Trophoblast cell (in vitro differentiated cells and primary cell): ENCODE data around the gene TBC1D8.
A peak's percentile ranks its signal among the peaks of the same experiment; 100 is the strongest.

ENCODE experiments used
- DNase-seq, 2 donors: peaks; one replicate each; pipeline ENCODE4 v3.0.0-alpha.2; 2016
- H2AFZ ChIP-seq: 2 replicates; pipeline ENCODE4 v1.6.1; 2013; ENCODE audit warnings: low read length, moderate library complexity, mild to moderate bottlenecking; ENCODE audit not compliant: insufficient read depth, poor library complexity
- H2AK5ac ChIP-seq: 2 replicates; pipeline ENCODE4 v1.6.1; 2013; ENCODE audit warnings: mild to moderate bottlenecking, low read length
- H2BK120ac ChIP-seq: 2 replicates; pipeline ENCODE4 v1.6.1; 2013; ENCODE audit warnings: low read length, mild to moderate bottlenecking, moderate library complexity; ENCODE audit not compliant: insufficient read depth, poor library complexity
- H2BK12ac ChIP-seq: 2 replicates; pipeline ENCODE4 v1.6.1; 2013; ENCODE audit warnings: mild to moderate bottlenecking, low read length, moderate library complexity
- H2BK5ac ChIP-seq: 2 replicates; pipeline ENCODE4 v1.6.1; 2013; ENCODE audit warnings: low read length, low read depth, moderate library complexity, mild to moderate bottlenecking; ENCODE audit not compliant: poor library complexity
- H3K14ac ChIP-seq: 2 replicates; pipeline ENCODE4 v1.6.1; 2013; ENCODE audit warnings: mild to moderate bottlenecking, low read length
- H3K18ac ChIP-seq: 2 replicates; pipeline ENCODE4 v1.6.1; 2013; ENCODE audit warnings: mild to moderate bottlenecking, low read length
- H3K23ac ChIP-seq: 2 replicates; pipeline ENCODE4 v1.6.1; 2013; ENCODE audit warnings: low read length
- H3K27ac ChIP-seq: 2 replicates; pipeline ENCODE4 v1.5.1; 2013; ENCODE audit warnings: low read depth, mild to moderate bottlenecking, inconsistent platforms, low read length, moderate library complexity
- H3K27me3 ChIP-seq: 2 replicates; pipeline ENCODE4 v1.6.1; 2013; ENCODE audit warnings: inconsistent platforms, mild to moderate bottlenecking, low read length, moderate library complexity; ENCODE audit not compliant: insufficient read depth
- H3K36me3 ChIP-seq, 2 experiments: 1 replicate in 1 of 2; 2 replicates in 1 of 2; pipeline ENCODE4 v1.6.1; 2013; ENCODE audit warnings: low read length in 2 of 2, mild to moderate bottlenecking in 2 of 2, moderate library complexity in 1 of 2; ENCODE audit not compliant: insufficient read depth in 2 of 2, control insufficient read depth in 1 of 2
- H3K4ac ChIP-seq: 2 replicates; pipeline ENCODE4 v1.6.1; 2013; ENCODE audit warnings: low read depth, mild to moderate bottlenecking, low read length, moderate library complexity
- H3K4me1 ChIP-seq, 2 experiments: 1 replicate in 1 of 2; 2 replicates in 1 of 2; pipeline ENCODE4 v1.6.1; 2013; ENCODE audit warnings: low read length in 2 of 2, mild to moderate bottlenecking in 2 of 2, moderate library complexity in 1 of 2; ENCODE audit not compliant: insufficient read depth in 2 of 2, control insufficient read depth in 1 of 2
- H3K4me2 ChIP-seq: 2 replicates; pipeline ENCODE4 v1.6.1; 2013; ENCODE audit warnings: inconsistent platforms, mild to moderate bottlenecking, low read length, moderate library complexity
- H3K4me3 ChIP-seq: 2 replicates; pipeline ENCODE4 v1.5.1; 2013; ENCODE audit warnings: mild to moderate bottlenecking, low read depth, low read length, inconsistent platforms
- H3K79me1 ChIP-seq: one replicate; pipeline ENCODE4 v1.6.1; 2013; ENCODE audit warnings: low read length
- H3K79me2 ChIP-seq: 2 replicates; pipeline ENCODE4 v1.6.1; 2013; ENCODE audit warnings: low read length, mild to moderate bottlenecking; ENCODE audit not compliant: control insufficient read depth, insufficient read depth, poor library complexity
- H3K9ac ChIP-seq: 2 replicates; pipeline ENCODE4 v1.6.1; 2013; ENCODE audit warnings: mild to moderate bottlenecking, low read length
- H3K9me3 ChIP-seq: 2 replicates; pipeline ENCODE4 v1.6.1; 2013; ENCODE audit warnings: low read depth, mild to moderate bottlenecking, control low read depth, inconsistent platforms, low read length; ENCODE audit not compliant: insufficient read depth
- H4K12ac ChIP-seq: 2 replicates; pipeline ENCODE4 v1.6.1; 2013; ENCODE audit warnings: low read depth, mild to moderate bottlenecking, low read length, moderate library complexity
- H4K8ac ChIP-seq: 2 replicates; pipeline ENCODE4 v1.6.1; 2013; ENCODE audit warnings: low read depth, mild to moderate bottlenecking, low read length, moderate library complexity
- H4K91ac ChIP-seq: one replicate; pipeline ENCODE4 v1.6.1; 2013; ENCODE audit warnings: low read depth, mild to moderate bottlenecking, low read length, moderate library complexity
- WGBS: extraction: QIAGEN DNeasy Blood & Tissue Kit; methylation state at CpG from one replicate; pipeline ENCODE4 v1.1.7; 2013; ENCODE audit warnings: missing lambda C conversion rate; ENCODE audit not compliant: insufficient read length, insufficient coverage; ENCODE audit errors: extremely low coverage; 5-methylcytosine and 5-hydroxymethylcytosine counted together

Gene TBC1D8

DNA sequence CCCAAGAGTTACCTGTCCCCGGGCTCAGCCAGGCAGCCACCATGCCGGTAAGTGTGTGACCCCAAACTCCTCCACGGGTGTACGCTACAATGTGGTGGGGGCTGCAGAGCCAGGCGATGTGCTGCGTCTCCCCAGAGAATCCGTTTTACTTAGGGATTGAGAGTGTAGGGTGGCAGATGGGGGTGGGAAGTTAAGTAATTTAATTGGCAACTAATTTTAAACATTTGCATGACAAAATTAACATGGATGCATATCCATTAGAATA is 175.7 kb downstream of the TBC1D8 start:
- no CpG with 5 or more reads among the region's 7 CpGs for WGBS
- Histone ChIP-seq H3K4me1 (peaks cover 23 to 24% of the 10 kb centered on the region in 2 experiments), H3K79me1 (peaks cover 18% of the 10 kb centered on the region)

DNA sequence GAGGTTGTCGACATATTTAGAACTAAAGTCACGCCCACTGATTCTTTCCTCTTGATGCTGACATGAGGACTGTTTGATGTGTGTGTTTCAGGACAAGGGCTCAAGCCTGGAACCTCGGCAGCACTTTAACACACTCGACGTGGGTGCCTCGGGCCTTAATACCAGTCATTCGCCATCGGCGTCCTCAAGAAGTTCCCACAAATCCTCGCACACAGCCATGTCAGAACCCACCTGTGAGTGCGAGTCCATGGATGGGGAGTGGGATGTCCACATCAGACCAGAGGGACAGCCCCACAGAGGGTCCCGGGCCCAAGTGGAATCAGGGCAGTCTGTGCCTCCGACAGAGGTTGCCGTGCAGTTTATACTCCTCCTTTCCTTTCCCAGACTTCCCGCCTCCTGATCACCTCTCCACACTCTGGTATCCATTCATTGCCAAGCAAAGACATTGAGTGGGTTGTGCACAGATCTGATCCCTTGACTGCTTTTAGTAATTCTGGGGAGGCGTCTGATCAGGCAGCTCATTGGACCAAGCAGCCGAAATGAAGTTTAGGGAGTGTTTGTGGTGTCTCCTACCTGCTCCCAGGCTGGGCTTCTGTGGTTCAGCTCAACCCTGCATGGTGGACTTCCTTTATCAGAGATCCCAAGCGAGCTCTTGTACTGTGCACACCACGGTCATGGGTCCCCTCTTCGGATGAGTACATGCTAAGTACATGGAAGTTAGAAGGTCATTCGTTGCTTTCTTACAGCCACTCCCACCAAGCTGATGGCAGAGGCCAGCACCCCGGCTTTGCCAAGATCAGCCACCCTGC is 176.3 kb downstream of the TBC1D8 start:
- WGBS, result no CpG with 5 or more reads among the region's 22 CpGs
- H4K91ac ChIP-seq, result peak overlapping the region; percentile 81
- H2AK5ac ChIP-seq, result peak overlapping the region; percentile 45
- no peak overlapping the region for H3K27ac ChIP-seq
- H3K14ac ChIP-seq, result no peak overlapping the region
- H2BK120ac ChIP-seq, result no peak overlapping the region
- no peak overlapping the region for H3K4me2 ChIP-seq
- H3K9ac ChIP-seq, result no peak overlapping the region
- peaks cover 23 to 24% of the 10 kb centered on the region in 2 experiments for H3K4me1 ChIP-seq
- no peak overlapping the region for H3K4ac ChIP-seq
- no peak overlapping the region for H3K18ac ChIP-seq
- no peaks in the 10 kb centered on the region for H3K36me3 ChIP-seq
- no peaks in the 10 kb centered on the region for H3K27me3 ChIP-seq
- no peak for DNase-seq
- H4K12ac ChIP-seq, result no peak overlapping the region
- H4K8ac ChIP-seq, result no peak overlapping the region
- H3K23ac ChIP-seq, result no peak overlapping the region
- H2BK12ac ChIP-seq, result peak overlapping the region; percentile 63
- H3K79me1 ChIP-seq, result peaks cover 16% of the 10 kb centered on the region
- no peak overlapping the region for H2AFZ ChIP-seq
- no peak overlapping the region for H3K4me3 ChIP-seq
- H2BK5ac ChIP-seq, result no peak overlapping the region
- H3K9me3 ChIP-seq, result no peaks in the 10 kb centered on the region
- no peaks in the 10 kb centered on the region for H3K79me2 ChIP-seq

More for the DNA sequence above, 175.7 kb downstream of the TBC1D8 start:
- Histone ChIP-seq H3K4me3 (no peak overlapping the region), H2BK5ac (no peak overlapping the region), H3K4ac (no peak overlapping the region), H2AK5ac (no peak overlapping the region), H2AFZ (no peak overlapping the region), H2BK120ac (no peak overlapping the region), H4K12ac (no peak overlapping the region), H3K27ac (no peak overlapping the region), H3K9ac (no peak overlapping the region), H4K8ac (no peak overlapping the region), H3K23ac (no peak overlapping the region), H3K4me2 (no peak overlapping the region), H3K14ac (no peak overlapping the region), H3K18ac (no peak overlapping the region), H4K91ac (peak overlapping the region; percentile 81), H3K79me2 (no peaks in the 10 kb centered on the region), H3K9me3 (no peaks in the 10 kb centered on the region), H2BK12ac (peak overlapping the region; percentile 63), H3K36me3 (no peaks in the 10 kb centered on the region), H3K27me3 (no peaks in the 10 kb centered on the region)
- DNase-seq, result no peak

GRCh38 chr2:100972452-100972851 is 178.7 kb downstream of the TBC1D8 start:
- Histone ChIP-seq H3K36me3 (no peaks in the 10 kb centered on the region), H3K4me3 (no peak overlapping the region), H3K23ac (no peak overlapping the region), H4K12ac (no peak overlapping the region), H4K91ac (no peak overlapping the region), H2AFZ (no peak overlapping the region), H3K79me1 (peaks cover 10% of the 10 kb centered on the region), H3K9me3 (peaks cover 1% of the 10 kb centered on the region), H3K18ac (no peak overlapping the region), H3K9ac (no peak overlapping the region), H3K4ac (no peak overlapping the region), H3K4me2 (no peak overlapping the region), H3K27ac (no peak overlapping the region), H3K27me3 (no peaks in the 10 kb centered on the region), H2BK5ac (no peak overlapping the region), H3K79me2 (no peaks in the 10 kb centered on the region), H3K14ac (no peak overlapping the region), H4K8ac (no peak overlapping the region), H2BK120ac (no peak overlapping the region), H2AK5ac (no peak overlapping the region), H2BK12ac (no peak overlapping the region), H3K4me1 (peaks cover 16% of the 10 kb centered on the region in 2 experiments)
- no peak for DNase-seq
- WGBS, result no CpG with 5 or more reads among the region's 7 CpGs

- H4K12ac ChIP-seq, result no peak overlapping the region
- no peak overlapping the region for H4K91ac ChIP-seq
- WGBS, result no CpG with 5 or more reads among the region's 9 CpGs
- no peak overlapping the region for H3K4me2 ChIP-seq
- no peak overlapping the region for H3K4ac ChIP-seq
- no peak overlapping the region for H3K23ac ChIP-seq
- H3K79me1 ChIP-seq, result peaks cover 5% of the 10 kb centered on the region
- no peak overlapping the region for H3K18ac ChIP-seq
- no peak overlapping the region for H2BK12ac ChIP-seq
- DNase-seq, result no peak
- H3K4me3 ChIP-seq, result no peak overlapping the region
- no peak overlapping the region for H3K9ac ChIP-seq
- H4K8ac ChIP-seq, result no peak overlapping the region
- H3K79me2 ChIP-seq, result no peaks in the 10 kb centered on the region
- H3K27ac ChIP-seq, result no peak overlapping the region
- no peak overlapping the region for H3K14ac ChIP-seq
- H3K4me1 ChIP-seq, result peaks cover 6 to 9% of the 10 kb centered on the region in 2 experiments
- H2AK5ac ChIP-seq, result no peak overlapping the region
- no peak overlapping the region for H2AFZ ChIP-seq
- H3K9me3 ChIP-seq, result peaks cover 1% of the 10 kb centered on the region
- H3K36me3 ChIP-seq, result no peaks in the 10 kb centered on the region
- H2BK5ac ChIP-seq, result no peak overlapping the region
- no peaks in the 10 kb centered on the region for H3K27me3 ChIP-seq
- H2BK120ac ChIP-seq, result no peak overlapping the region
Measured at GRCh38 chr2:100971221-100971620, 180.0 kb downstream of the TBC1D8 start.
